HG03095 (cell line): Measurements from ENCODE around the gene IWS1.
"Not testable (repeated sequence)": the region's sequence is repeated elsewhere in the genome, so short reads cannot be mapped to it uniquely, and the experiment has no call there.

Experiments used
- ATAC-seq: cut with Tn5 transposase; IDR thresholded peaks from one replicate; pipeline ENCODE4 v1.9.1; 2021; ENCODE audit warnings: moderate library complexity; ENCODE audit not compliant: unreplicated experiment

Gene IWS1

DNA sequence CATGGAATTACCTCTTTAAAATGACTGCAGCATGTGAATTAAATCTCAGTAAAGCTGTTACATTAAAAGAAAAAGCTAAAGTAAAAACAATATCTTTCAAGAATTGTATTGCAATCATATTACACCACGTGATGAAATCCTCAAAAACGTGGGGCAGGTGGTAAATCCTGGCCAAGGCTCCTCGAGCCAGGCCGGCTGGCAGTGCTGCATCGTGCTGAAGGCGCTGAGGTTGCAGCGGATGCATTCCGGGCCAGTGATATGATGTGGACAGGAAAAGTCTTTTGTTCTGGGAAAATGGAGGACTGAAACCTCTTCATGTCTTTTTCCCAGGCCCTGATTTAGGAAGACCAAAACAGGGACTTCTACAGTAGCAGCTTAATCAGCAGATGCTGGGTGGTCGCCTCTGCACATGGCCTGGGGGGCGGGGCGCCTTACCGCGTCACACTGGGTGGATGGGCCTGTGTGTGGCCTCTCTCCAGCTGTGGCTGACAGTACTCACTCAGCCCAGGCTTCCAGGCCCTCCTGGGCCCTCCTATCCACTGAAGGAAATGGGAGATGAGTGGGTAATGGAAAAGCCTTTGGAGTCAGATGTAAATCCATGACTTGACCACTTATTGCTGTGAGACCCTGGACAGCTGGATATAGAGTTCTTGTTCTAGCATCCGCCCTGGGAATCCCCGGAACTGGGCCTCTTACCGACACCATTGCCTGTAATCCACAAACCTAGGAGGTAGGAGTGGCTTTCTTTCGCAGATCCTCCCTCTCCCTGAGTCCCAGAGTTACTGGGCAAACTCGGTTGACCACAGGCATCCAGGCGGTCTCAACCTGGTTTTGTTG is 62.9 kb downstream of the IWS1 start:
- no peak for ATAC-seq

DNA sequence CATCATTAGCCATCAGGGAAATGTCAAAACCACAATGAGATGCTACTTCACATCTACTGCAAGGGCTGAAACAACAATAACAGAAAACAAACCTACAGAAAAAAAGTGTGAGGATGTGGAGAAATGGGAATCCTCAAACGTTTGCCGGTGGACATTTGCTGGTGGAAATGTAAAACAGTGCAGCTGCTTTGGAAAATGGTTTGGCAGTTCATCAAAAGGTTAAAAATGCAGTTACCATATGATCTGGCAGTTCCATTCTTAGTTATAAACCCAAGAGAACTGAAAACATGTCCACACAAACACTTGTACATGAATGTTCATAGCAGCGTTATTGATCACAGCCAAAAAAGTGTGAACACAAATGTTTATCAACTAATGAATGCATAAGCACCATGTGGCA is 63.8 kb downstream of the IWS1 start:
- ATAC-seq, result no peak

DNA sequence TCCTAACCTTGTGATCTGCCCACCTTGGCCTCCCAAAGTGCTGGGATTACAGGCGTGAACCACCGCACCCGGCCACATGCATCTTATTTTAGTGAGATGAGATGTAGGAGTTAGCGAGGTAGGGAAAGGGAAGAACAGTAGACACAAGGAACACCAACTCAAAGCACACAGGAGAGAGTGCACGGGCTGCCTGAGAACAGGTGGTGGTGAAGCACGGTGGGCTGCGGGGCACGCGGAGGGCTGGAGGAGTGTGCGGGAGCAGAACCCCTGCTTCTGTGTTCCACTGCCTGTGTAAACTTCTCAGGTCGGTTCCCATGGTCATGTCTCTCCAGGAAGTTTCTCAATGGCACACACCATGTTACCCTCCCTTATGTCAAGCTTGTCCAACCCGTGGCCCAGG is 69.3 kb downstream of the IWS1 start:
- no peak for ATAC-seq

DNA sequence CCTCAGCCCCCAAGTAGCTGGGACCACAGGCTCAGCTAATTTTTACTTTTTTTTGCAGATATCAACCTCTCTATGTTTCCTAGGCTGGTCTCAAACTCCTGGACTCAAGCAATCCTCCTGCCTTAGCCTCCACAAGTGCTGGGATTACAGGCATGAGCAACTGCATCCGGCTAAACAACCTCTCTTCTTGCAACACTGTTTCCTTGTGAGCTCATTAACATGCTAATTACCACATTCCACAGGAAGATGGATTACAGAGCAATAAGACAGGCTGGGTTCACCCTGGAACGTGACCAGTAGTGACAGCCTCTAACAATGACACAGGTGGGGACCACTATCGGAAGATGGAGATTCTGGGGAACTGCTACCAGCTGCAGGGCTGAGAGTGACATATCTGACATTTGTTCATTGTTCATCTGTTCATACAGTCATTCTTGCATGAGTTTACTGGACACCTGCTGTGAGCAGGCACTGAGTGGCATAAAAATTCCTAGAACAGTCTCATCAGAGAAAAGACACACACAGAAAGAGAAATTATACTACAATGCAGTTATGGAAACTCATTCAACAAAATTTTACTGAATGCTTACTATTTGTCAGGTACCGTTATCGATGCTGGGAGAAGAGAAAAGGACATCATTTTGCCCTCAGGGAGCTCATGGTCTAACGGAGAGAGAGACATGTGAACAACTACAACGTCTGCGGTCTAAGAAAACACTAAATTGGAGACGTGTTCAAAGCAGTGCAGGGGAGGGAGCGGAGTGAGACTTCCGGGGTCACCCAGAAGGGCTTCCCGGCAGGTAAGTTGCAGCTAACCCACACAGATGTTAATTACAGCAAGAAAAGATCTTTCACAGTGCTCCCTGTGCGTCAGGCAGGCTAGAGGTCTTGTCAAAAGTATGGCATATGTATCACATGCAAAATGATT is 70.5 kb downstream of the IWS1 start:
- ATAC-seq, result no peak

DNA sequence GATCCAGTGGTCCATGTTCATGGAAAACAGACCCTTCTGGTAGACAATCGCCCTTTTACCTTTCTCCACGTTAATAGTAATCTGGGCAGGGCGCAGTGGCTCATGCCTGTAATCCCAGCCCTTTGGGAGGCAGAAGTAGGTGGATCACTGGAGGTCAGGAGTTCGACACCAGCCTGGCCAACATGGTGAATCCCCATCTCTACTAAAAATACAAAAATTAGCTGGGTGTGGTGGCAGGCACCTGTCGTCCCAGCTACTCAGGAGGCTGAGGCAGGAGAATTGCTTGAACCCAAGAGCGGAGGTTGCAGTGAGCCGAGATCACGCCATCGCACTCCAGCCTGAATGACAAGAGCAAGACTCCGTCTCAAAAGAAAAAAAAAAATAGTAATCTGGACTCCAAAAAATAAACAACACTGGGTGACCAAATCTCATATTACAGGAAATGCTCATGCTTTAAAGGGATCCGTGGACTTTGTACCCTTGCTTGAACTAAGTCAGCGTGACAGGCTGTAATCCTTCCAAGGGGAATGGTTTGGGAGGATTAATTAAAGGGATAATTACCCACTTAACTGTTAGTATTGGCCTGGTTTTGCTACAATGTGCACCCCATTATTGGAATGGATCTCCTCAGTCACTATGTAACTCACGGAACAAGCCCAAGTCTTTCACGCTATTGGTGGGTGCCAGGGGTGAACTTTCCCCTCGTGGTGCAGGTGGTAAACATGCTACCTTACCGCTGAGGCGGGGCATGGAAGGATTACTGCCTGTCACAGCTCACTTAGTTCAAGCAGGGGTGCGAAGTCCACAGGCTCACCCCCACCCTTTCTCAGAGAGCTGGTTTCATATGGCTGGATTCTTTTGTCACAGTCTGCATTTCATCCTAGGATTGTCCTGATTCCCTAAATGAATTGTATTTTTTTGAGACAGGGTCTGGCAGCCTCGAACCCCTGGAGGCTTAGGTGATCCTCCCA is 71.4 kb downstream of the IWS1 start:
- ATAC-seq, result no peak

DNA sequence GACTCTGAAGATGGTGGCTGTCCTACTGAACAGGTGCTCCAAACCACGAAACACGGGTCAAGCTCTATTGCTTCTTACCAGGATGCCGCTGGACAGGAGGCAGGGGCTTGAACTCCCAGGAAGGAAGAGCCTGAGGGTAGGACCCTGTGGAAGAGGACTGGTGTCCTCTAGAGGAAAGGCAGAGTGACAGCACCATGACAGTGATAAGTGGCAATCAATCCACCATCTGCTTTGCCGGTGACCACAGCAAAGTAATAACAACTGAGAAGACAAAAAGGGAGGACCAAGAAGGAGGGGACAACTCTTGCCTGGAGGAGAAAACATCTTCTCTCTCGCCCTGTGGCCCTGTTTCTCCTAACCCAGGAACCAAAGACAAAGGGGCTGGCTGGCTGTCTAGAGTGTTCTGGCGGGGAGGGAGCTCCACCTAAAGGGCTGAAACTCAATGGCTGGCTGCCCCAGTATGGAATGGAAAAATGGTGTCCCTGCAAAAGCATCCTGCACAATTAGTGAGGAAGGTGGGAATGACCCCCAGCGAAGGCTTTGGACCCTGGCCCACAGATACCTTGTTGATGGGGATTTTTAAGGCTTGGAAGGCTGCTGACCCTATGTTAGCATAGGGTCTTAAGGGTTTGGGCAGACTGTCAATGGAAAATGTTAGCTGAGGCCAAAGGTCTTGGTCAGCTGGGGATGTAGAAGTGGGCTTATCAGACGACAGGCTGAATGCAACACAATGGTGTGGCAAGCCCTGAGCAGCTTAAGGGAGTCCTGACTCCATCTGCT is 72.7 kb downstream of the IWS1 start:
- ATAC-seq, result no peak

- ATAC-seq, result no peak
Measured at GRCh38 chr2:127453013-127453391, 73.3 kb downstream of the IWS1 start.

GRCh38 chr2:127452423-127452822 is 73.9 kb downstream of the IWS1 start:
- not testable (repeated sequence) for ATAC-seq

DNA sequence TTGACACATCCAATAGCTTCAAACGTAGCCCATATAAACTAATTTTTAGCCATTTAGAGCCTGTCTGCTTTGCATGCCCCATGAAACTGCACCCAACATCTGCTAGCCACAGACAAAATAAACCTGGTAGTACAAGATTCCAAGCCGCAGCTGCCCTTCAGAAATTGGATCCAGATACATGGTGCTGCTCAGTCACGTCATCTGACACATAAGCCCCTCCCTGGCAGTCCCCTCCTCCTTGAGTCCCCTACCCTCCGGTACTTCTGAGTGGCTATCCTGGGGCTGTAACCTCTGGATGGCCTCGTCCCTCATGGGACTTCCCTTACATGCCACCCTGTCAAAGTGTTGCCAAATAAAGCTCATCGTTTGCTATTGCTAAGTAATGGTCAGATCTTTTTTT is 74.3 kb downstream of the IWS1 start:
- no peak for ATAC-seq

DNA sequence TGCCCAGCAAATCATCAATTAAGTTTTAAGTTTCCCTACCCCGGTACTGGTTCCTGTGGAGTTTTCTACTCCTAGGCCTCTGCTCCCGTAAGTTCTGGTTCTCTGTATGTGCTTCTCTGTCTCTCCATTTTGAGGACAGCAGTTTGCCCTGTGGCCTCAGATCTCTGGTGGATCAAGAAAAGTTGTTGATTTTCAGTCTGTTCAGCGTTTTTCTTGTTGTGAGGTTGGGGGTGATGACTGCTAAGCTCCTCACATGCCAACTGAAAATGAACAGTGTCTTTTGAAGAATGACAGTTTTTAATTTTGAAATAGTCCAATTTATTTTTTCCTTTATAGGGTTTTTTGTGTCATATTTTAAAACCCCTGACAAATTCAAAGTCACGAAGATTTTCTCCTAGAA is 76.4 kb downstream of the IWS1 start:
- ATAC-seq, result no peak

DNA sequence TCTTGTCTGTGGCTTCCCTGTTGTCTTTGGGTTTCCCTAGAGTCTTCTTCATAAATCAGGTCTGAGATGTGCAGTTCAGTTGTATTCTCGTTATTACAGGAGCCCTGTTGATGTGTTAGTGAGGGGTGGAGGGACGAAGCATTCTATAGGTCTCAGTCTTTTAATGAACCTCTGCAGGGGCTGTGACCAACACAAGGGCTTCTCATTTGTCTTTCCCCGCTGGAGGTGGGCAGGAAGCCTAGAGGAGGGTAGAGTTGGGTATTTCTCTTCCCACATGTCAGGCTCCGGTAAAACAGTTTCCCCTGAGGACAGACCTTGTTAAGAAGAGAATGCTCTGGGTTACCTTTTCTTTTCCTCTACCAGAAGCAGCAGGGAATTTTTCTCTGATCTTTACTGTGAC is 76.9 kb downstream of the IWS1 start:
- ATAC-seq, result no peak

- no peak for ATAC-seq
Measured at GRCh38 chr2:127448526-127448925, 77.8 kb downstream of the IWS1 start.

GRCh38 chr2:127439343-127439742 is 86.9 kb downstream of the IWS1 start:
- ATAC-seq, result no peak

GRCh38 chr2:127437781-127438726 is 88.2 kb downstream of the IWS1 start:
- ATAC-seq, result no peak

DNA sequence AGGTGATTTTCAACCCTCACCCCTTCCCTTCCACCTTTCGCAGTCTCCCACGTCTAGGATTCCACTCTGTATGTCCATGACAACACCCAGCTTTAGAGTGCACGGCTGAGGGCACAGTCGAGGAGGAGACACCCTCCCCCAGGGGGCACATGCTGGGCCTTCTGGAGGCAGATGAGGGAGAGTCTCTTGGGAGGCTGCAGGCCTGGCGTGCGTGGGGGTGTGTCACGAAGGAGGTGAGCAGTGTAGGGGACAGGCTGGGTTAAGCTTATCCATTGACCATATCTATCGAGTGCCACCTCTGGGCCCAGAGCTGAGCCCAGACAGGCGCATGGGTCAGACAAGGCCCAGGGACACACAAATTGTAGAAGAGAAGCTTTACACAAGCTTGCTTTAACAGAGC is 89.2 kb downstream of the IWS1 start:
- ATAC-seq, result no peak

DNA sequence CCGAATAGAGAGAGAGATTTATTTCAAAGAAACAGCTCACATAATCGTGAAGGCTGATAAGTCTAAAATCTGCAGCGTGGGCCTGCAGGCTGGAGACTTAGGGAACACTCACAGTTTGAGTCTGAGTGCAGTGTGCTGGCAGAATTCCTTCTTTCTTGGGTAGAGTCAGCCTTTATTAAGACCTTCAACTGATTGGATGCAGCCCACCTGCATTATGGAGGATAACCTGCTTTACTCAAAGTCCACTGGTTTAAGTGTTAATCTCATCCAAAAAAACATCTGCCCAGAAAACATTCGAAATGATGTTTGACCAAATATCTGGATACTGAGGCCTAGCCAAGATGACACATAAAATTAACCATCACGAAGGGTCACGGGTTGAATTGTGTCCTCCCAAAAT is 91.8 kb downstream of the IWS1 start:
- no peak for ATAC-seq

DNA sequence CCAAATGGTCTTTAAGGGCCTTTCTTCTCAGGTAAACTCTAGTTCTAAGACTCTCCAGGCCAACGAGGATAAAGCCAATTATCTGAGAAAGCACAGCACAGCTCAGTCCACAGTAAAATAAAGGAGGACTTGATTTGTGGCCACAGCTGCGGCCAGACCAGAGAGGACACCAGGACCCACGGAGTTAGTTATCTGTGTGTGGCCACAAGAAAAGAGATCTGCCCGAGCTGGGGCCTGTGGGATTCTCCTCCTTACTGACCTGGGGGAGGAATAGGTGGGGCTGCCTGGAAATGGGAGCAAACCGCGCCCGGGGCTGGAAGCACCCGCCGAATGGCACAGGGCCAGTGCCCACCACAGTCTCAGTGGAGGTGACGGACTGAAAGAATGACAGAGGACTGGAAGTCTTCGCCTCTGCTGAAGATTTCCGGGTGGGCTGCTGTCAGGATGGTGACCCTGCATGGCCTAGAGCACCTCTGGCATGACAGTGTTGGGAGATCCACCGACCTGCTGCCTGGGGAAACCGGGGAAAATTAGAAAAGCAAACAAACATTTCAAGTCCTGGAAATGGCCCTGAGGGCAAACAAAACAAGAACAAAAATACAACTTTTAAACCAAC is 94.8 kb downstream of the IWS1 start:
- ATAC-seq, result no peak
